HG02642 (cell line): ENCODE results near the gene ATP13A5.

Experiments used
- ATAC-seq: cut with Tn5 transposase; IDR thresholded peaks from one replicate; pipeline ENCODE4 v1.9.1; 2021; ENCODE audit warnings: mild to moderate bottlenecking; ENCODE audit not compliant: unreplicated experiment, poor library complexity

ATP13A5 gene, protein sequence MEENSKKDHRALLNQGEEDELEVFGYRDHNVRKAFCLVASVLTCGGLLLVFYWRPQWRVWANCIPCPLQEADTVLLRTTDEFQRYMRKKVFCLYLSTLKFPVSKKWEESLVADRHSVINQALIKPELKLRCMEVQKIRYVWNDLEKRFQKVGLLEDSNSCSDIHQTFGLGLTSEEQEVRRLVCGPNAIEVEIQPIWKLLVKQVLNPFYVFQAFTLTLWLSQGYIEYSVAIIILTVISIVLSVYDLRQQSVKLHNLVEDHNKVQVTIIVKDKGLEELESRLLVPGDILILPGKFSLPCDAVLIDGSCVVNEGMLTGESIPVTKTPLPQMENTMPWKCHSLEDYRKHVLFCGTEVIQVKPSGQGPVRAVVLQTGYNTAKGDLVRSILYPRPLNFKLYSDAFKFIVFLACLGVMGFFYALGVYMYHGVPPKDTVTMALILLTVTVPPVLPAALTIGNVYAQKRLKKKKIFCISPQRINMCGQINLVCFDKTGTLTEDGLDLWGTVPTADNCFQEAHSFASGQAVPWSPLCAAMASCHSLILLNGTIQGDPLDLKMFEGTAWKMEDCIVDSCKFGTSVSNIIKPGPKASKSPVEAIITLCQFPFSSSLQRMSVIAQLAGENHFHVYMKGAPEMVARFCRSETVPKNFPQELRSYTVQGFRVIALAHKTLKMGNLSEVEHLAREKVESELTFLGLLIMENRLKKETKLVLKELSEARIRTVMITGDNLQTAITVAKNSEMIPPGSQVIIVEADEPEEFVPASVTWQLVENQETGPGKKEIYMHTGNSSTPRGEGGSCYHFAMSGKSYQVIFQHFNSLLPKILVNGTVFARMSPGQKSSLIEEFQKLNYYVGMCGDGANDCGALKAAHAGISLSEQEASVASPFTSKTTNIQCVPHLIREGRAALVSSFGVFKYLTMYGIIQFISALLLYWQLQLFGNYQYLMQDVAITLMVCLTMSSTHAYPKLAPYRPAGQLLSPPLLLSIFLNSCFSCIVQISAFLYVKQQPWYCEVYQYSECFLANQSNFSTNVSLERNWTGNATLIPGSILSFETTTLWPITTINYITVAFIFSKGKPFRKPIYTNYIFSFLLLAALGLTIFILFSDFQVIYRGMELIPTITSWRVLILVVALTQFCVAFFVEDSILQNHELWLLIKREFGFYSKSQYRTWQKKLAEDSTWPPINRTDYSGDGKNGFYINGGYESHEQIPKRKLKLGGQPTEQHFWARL

DNA sequence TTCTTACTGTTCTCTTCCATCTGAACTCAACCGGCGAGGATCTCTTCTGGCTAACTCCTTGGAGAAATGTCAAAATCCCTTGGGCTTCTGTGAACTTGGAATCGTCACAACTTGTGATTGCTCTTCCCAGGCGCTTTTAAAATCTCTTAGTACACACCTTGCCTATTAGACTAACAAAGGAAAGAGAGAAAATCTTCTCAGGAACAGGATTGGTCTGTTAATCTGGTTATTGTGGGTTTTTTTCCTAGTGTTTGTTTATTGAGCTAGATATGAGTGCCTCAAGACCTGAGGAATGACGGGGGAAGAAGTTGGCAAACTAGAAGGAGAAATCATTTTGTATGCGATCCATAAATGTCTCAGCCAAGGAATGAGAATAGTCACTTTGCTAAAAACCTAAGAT lies at the start of gene ATP13A5:
TSS of gene ATP13A5 (minus strand) at position 48 of the 400 bp plus-strand sequence. CDS start at position 20, 28 bp downstream.
- ATAC-seq = no peak

DNA sequence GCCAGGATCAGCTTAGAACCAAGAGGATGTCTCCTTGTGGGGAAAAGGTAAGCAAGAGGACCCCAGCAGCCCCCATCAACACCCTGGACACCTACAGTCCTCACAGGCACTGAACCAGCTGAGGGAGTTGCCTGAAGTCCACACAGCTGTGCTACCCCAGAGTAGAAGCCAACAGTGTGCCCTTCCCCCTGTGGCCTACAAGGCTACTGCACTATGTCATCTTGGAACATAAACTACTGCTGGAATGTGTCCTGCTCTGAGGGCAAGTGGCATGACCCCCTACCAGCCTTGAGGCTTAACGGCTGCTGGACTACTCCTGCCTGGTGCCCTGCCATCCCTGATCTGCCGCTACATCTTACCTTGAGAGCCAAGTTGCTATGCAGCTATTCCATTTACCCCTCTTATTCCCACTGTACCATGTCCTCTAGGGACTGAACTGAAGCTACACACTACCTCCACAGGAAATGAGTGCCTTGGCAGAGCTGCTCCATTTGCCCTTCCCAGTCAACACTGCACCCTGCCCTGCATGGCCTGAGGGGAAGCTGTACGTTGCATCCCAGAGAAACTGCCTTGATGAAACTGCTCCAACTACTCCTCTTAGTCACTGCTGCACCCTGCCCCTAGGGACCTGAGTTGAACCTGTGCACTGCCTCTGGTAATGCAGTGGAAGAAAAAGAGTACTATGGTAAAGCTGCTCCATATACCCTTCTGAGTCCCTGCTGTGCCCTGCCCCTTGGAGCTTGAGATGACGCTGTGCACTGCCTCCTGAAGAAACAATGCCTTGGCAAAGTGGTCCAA lies 40.2 kb upstream of the ATP13A5 start:
- ATAC-seq = no peak

DNA sequence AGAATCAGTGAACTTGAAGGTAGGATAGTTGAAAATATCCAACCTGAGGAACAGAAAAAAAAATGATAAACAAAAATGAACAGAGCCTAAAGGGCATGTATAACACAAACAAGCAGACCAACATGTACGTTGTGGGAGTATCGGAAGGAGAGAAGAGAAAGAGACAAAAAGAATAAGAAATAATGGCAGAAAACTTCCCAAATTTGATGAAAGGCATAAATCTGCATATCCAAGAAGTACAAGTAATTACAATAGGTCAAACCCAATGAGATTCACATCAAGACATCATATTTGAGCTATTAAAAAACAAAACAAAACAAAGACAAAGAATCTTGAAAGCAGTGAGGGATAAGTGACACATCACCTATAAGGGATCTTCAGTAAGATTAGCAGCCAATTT lies 38.1 kb upstream of the ATP13A5 start:
- no peak for ATAC-seq

DNA sequence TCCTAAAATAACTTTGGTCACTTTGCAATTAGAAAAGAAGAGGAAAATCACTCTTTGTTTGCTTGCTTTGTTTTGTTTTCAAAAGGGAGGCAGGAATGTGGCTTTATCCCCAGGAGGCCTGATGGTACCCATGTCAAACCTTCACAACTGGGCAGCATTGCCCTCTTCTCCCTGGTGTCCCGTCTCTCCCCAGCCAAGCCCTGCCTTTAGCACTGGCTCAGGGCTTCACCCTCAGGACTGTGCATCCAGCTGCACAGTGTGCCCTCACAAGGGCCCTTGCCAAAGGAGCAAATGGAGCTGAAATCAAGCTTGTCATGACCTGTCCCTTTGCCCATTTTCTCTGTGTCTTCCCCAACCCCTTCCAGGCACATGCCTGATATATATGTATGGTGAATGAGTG lies 29.1 kb upstream of the ATP13A5 start:
- no peak for ATAC-seq

DNA sequence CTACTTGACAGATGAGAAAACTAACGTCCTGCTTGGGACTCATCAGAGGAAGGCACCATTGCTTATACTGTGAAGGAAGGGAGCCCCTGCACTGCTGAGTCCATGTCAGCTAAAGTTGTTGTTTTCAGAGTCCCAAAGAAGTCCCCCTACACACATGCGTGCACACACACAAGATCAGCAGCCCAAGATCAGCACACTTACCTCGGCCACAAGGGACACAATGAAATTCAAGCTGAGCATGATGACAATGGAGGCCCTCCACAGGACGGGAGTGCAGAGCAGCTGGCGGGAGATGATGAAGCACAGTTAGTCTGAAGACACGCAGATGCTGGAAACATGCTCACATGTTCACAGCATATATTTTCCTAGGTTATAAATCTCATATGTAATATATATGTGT lies 28.6 kb upstream of the ATP13A5 start:
- ATAC-seq = no peak

DNA sequence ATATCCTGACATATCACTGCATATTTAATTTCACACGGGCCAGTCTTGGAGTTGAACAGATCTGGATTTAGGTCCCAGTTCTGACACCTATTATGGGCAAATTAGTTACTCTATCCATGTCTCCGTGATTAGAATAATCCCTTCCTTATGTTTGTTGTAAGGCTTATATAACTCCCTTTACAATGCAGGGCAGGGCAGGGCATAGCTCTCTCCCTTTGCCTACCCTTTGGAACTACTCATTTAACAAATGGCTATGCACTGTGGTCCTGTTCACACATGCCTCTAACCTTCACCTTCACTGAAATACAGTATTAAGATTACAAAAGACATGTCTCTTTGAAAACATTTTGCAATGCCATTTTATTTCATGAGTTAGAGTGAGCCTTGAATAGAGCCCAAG lies 24.8 kb upstream of the ATP13A5 start:
- ATAC-seq = no peak

DNA sequence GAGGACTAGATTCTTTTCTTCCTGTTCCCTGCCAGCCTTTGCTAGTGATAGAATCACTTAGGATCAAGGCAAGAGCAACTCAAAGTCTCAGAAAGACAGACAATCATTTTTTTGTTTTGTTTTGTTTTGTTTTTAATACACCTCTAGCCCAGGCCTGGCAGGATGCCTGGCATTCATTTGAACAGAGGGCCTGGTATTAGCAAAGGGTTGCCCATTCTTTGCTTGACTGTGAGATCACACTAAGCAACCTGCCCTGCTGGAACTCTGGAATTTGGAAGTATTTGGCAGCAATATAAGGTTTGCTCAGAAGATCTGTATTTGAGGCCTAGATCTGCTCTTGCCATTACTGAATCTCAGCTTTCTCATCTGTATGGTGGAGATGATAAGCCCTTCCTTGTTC lies 21.8 kb upstream of the ATP13A5 start:
- no peak for ATAC-seq

DNA sequence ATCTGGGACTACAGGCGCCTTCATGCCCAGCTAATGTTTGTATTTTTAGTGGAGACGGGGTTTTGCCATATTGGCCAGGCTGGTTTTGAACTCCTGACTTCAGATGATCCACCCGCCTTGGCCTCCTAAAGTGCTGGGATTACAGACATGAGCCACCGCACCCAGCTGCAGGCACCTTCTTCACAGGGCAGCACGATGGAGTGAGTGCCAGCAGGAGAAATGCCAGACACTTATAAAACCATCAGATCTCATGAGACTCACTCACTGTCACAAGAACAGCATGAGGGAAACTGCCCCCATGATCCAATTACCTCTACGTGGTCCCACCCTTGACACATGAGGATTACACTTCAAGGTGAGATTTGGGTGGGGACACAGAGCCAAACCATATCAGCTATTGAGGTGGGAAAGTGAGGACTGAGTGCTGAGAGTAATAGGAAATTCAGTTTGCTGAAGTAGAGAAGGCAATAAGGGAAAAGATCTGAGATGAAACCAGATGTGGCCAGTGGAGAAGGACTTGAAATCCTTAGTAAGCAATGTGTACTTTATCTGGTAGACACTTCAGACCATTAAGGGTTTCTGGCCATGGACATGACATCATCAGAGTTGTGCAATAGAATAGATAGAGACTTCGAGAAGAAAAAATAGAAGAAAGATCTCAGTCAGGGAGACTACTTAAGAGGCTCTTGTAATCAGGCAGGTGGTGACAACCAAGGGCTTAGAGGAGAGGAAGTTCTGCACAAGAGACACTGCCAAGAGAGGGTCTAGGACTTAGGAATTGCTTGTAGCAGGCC lies 18.1 kb upstream of the ATP13A5 start:
- ATAC-seq = no peak

DNA sequence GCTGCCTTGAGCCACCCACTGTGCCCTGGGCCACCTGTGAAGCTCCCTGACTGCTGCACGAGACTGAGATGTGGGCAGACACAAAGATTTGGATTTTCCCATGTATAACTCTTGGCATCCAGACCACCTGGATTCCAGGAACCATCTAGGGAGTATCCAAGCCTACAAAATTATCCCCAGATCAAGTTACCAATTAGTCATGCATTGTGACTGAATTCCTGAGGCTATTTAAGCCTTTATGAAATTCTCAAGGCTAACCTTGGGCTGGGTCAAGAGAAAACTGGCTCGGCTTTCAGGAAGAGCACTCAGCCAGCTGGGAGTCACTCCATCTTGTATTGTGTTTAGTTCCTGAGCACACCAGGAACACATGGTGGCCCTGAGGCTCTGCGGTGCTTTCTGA lies 13.3 kb upstream of the ATP13A5 start:
- ATAC-seq = no peak

DNA sequence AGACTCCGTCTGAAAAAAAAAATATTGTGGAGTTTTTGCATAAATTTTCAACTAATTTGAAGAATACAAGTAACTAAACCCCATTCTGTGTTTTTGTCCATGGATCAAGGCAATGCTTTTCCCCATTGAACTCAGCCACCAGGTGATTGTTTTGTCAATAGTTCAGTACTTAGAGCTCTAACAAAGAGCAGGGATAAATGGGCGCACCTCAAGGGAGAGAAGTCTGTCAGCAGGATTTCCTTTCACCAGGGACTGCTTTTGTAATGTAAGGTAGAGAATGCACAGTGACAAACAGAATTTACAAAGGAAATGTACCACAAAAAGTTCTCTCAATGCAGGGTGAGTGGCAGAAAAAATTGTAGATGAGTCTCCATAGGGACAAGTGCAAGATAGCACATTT lies 10.8 kb upstream of the ATP13A5 start:
- ATAC-seq = no peak

DNA sequence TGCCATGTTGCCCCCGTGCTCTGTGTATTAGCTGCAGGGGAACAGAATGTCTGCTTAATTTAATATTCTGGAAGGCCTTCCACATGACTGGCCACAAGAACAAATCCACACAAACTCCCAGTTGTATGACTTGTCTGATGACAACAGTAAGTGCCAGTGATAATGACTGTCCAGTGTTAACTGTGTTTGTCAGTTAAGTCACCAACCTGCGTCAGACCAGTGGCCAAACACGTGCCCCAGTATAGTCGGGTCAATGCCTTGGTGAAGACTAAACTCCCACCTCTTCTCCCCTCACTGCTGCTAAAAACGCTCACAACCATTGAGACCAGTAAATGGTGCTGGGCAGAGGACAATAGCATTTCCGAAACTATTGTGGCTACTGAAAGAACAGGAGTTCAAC lies 9.8 kb upstream of the ATP13A5 start:
- ATAC-seq = no peak

DNA sequence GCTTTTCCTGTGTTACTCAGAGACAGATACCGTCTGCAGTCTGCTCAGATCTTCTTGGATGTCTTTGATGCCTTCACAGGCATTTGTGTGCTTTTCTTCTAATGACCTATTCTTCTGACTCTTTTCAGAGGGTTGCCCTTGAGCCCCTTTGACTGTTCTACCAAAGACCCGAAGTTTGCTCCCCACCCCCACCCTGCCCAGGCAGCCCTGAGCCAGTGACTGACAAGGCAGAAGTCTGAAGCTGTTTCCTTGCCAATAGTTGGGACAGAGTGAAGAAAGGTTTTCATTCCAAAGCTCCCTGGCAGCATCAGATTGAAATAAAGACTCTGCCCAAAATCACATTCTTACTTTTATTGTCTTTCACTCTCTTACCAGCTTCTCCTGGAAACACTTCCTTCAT lies 9.0 kb upstream of the ATP13A5 start:
- no peak for ATAC-seq

DNA sequence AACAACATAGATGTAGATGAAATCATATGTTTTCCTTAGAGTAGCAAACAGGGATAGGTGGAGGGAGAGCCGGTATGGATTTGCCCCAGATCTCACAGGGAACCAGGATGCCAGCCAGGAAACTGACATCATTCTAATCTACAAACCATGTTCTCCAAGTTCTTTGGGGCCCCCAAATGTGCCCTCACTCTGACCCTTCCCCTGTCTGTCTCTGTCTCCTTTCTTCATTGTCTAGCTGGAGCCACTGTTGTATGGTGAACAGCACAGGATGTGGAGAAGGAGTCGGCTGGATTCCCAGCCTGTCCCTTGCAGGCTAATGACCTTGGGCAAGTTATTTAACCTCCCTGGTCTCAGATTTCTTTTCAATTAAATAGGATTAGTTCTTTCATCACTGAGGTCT lies 962 bp downstream of the ATP13A5 start:
- ATAC-seq = no peak

DNA sequence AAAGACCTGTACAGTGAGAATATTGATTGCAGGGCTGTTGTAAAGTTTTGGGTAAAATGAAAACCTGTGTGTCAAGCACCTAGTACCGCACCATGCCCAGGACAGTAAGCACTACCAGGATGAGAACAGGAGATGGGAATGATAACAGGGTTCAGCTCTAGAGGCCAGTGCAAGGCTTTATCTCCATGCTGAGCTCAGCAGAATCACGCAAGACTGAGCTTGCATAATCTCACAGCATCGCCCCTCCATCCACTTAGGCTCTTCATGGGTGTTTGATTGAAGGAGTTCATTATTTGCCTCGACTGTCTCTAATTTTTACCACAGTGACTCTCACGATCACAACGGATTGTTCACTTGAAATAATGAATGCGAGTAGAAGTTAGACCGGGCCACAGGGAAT lies 2.9 kb downstream of the ATP13A5 start:
- no peak for ATAC-seq

DNA sequence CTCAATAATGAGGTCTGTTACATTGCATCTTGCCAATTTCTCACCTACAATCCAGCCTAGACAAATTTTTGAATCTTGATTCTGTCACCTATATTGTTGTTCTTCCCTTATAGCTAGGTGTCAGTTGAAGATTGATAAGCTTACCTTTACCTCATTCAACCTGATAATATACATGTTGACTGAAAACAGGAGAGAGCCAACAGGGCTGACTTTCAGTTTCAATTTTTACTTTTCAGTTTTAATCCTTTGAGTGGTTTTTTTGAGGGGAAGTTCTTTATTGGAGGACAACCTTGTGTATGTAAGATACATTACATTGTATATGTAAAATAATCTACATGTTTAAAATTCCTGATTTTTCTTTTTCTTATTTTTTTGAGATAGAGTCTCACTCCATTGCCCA lies 5.8 kb downstream of the ATP13A5 start:
- ATAC-seq = no peak

DNA sequence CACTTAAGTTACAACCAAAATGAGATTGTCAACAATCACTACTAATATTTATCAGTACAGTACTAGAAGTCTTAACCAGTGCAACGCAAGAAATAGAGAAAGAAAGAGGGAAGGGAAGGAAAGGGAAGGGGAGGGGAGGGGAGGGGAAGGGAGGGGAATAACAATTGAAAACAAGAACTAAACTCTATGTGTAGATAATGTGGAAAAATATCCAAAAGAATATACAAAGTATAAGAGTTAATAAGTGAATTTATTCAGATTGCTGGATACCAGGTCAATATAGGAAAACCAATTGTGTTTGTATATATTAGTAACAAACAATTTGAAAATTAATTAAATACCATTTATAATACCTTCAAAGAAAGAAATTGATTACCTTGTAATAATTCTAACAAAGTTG lies 10.7 kb downstream of the ATP13A5 start:
- ATAC-seq = no peak

DNA sequence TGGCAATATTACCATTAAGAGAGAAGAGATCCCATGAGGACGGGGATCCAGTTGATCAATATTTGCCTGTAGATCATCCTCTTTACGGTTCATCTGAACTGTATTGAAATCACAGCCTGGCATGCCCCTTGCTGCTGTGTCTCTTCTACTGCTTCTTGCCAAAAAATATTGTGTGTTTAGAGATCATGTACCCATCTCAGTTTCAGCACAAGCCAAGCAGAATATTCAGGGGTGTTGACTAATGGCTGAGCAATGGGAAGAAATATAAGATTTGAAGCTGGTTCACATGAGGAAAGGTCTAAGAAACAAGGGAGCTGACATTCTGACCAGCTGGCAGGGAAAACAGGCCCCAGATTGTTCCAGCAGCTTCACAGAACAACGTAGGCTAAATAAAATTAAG lies 21.3 kb downstream of the ATP13A5 start:
- no peak for ATAC-seq

DNA sequence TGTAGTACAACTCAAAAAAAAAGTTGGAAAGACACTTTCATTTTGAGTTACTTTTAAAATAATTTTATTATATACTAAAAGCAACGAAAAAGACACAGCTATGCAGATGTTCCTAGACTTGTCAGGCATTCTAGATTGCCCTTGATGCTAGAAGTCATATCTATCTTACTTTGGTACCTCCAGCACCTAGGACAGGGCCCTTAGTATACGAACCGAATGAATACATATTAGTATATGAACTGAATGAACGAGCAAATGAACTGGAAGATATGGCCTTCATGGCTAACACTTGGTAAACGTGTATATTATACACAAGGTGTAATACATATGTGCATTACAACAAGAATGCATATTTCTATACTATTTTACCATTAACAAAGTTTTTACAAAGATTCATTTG lies 24.1 kb downstream of the ATP13A5 start:
- ATAC-seq = no peak

DNA sequence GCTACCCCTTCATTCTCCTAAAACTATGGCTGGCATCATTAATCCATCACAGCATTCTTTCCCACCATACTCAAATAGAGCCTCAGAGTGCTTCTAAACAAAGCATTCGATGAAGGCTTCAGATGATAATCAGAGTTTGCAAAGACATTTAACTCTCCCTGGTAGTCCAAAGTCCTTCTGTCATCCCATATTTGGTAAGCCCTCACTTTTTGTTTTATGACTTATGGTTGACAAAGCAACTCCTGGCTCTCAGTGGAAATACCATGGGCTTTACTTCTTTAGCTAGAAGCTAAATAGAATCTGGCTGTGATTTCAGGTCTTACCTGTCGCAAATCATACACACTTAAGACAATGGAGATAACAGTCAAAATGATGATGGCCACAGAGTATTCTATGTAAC lies 27.8 kb downstream of the ATP13A5 start:
- no peak for ATAC-seq
